ENCODE results near the gene BBLN. TPM values are rescaled to one million over a fixed set of nuclear protein-coding genes. Genes with fewer than 3 reads are reported as not detected.

BBLN gene
- total and polyA plus RNA-seq, 2 donors (not counting 1 experiment from before 2014, with no cell fraction given): 44.3 to 148 TPM

GRCh38 chr9:128203707-128204551 is 43.9 kb downstream of the BBLN start:
- CTCF ChIA-PET: interaction anchor here (0.7 to 1.1 kb wide), 2 partner anchors 15 to 47 kb away, joined by 3 to 4 read pairs; no protein-coding TSS in a partner anchor
- intact Hi-C loops (cut with micrococcal nuclease): loop anchor here (1.0 kb wide), 3 partner anchors 13 to 46 kb away; partner anchors contain the start of gene CIZ1
- Mint-ChIP-seq H3K4me3 (peak overlapping the region; percentile 32), H3K4me1 (peaks cover 9% of the 10 kb centered on the region), H3K9me3 (ENCODE audit: insufficient read depth) (no peaks in the 10 kb centered on the region), H3K27me3 (peaks cover 28% of the 10 kb centered on the region), H3K27ac (no peak overlapping the region)
- H3K27ac ChIP-seq (ENCODE audit: low read length in 2 of 2): no peak overlapping the region
- peaks cover 0 to 29% (median 8%) of the 10 kb centered on the region in 4 experiments for H3K27me3 ChIP-seq (replicated peaks in 1 of 4; ENCODE audit: control extremely low read depth in 1 of 4, control insufficient read depth in 3 of 4, insufficient read depth in 4 of 4, low read length in 3 of 4)
- no peaks in the 10 kb centered on the region for H3K36me3 ChIP-seq (replicated peaks in 1 of 2; ENCODE audit: control extremely low read depth in 1 of 2, control insufficient read depth in 1 of 2, extremely low read depth in 1 of 2, insufficient read depth in 2 of 2, low read length in 1 of 2)
- H3K4me1 ChIP-seq (ENCODE audit: control insufficient read depth in 2 of 2, insufficient read depth in 2 of 2, low read length in 2 of 2): peaks cover 12 to 16% of the 10 kb centered on the region in 2 donors
- peak overlapping the region; percentile 97 for H3K4me2 ChIP-seq (replicated peaks; ENCODE audit: low read depth, low read length, poor library complexity, severe bottlenecking)
- H3K79me2 ChIP-seq (ENCODE audit: control insufficient read depth, insufficient read depth, low read length): no peaks in the 10 kb centered on the region
- no peaks in the 10 kb centered on the region for H4K20me1 ChIP-seq (ENCODE audit: control insufficient read depth, insufficient read depth, low read length, poor library complexity, severe bottlenecking)
- peak overlapping the region in 4 of 5 experiments; percentile 42 to 64 (median 58) for H3K4me3 ChIP-seq (ENCODE audit: control extremely low read depth in 1 of 5, extremely low read depth in 1 of 5, insufficient read depth in 1 of 5, low read depth in 2 of 5, low read length in 4 of 5)
- no peaks in the 10 kb centered on the region for H3K9me3 ChIP-seq (ENCODE audit: control extremely low read depth in 1 of 3, control insufficient read depth in 2 of 3, insufficient read depth in 1 of 3, low read length in 2 of 3)
- H2AFZ ChIP-seq (ENCODE audit: insufficient read depth, low read depth, low read length, poor library complexity, severe bottlenecking): peak overlapping the region; percentile 79
- TF ChIP-seq CTCF (IDR thresholded peaks at IDR 0.05): no peak
- no peak for TF ChIP-seq EZH2 (IDR thresholded peaks at IDR 0.05; ENCODE audit: borderline replicate concordance, insufficient read depth, low read depth, low read length, poor library complexity, severe bottlenecking)
- peak; percentile 52 for DNase-seq
- POLR2A ChIA-PET: interaction anchor here (0.7 kb wide), 2 partner anchors 15 to 164 kb away, joined by 3 to 5 read pairs; no protein-coding TSS in a partner anchor
- ATAC-seq (ENCODE audit: low read depth): no peak
- peak overlapping the region; percentile 66 for H3K9ac ChIP-seq (ENCODE audit: low read length)
- WGBS (ENCODE audit: insufficient coverage): 0% methylated on average over 22 of the region's 67 CpGs

GRCh38 chr9:128204858-128205257 is 44.8 kb downstream of the BBLN start:
- ChIA-PET POLR2A (no interaction called here), CTCF (no interaction called here)
- H3K4me1 Mint-ChIP-seq: peaks cover 9% of the 10 kb centered on the region
- H3K27me3 ChIP-seq (replicated peaks in 1 of 4; ENCODE audit: control extremely low read depth in 1 of 4, control insufficient read depth in 3 of 4, insufficient read depth in 4 of 4, low read length in 3 of 4): peaks cover 0 to 29% (median 8%) of the 10 kb centered on the region in 4 experiments
- H2AFZ ChIP-seq (ENCODE audit: insufficient read depth, low read depth, low read length, poor library complexity, severe bottlenecking): no peak overlapping the region
- no peak overlapping the region for H3K4me3 ChIP-seq (ENCODE audit: control extremely low read depth in 1 of 5, extremely low read depth in 1 of 5, insufficient read depth in 1 of 5, low read depth in 2 of 5, low read length in 4 of 5)
- peak overlapping the region; percentile 32 for H3K4me3 Mint-ChIP-seq
- no peaks in the 10 kb centered on the region for H4K20me1 ChIP-seq (ENCODE audit: control insufficient read depth, insufficient read depth, low read length, poor library complexity, severe bottlenecking)
- H3K36me3 ChIP-seq (replicated peaks in 1 of 2; ENCODE audit: control extremely low read depth in 1 of 2, control insufficient read depth in 1 of 2, extremely low read depth in 1 of 2, insufficient read depth in 2 of 2, low read length in 1 of 2): no peaks in the 10 kb centered on the region
- no peak overlapping the region for H3K4me2 ChIP-seq (replicated peaks; ENCODE audit: low read depth, low read length, poor library complexity, severe bottlenecking)
- peaks cover 28% of the 10 kb centered on the region for H3K27me3 Mint-ChIP-seq
- intact Hi-C loops (cut with micrococcal nuclease): no loop called here
- no peak overlapping the region for H3K27ac Mint-ChIP-seq
- no peak for DNase-seq
- H3K9me3 Mint-ChIP-seq (ENCODE audit: insufficient read depth): no peaks in the 10 kb centered on the region
- peaks cover 12 to 16% of the 10 kb centered on the region in 2 donors for H3K4me1 ChIP-seq (ENCODE audit: control insufficient read depth in 2 of 2, insufficient read depth in 2 of 2, low read length in 2 of 2)
- TF ChIP-seq EZH2 (IDR thresholded peaks at IDR 0.05; ENCODE audit: borderline replicate concordance, insufficient read depth, low read depth, low read length, poor library complexity, severe bottlenecking) (no peak), CTCF (IDR thresholded peaks at IDR 0.05) (no peak)
- no peaks in the 10 kb centered on the region for H3K79me2 ChIP-seq (ENCODE audit: control insufficient read depth, insufficient read depth, low read length)
- H3K9ac ChIP-seq (ENCODE audit: low read length): no peak overlapping the region
- H3K9me3 ChIP-seq (ENCODE audit: control extremely low read depth in 1 of 3, control insufficient read depth in 2 of 3, insufficient read depth in 1 of 3, low read length in 2 of 3): no peaks in the 10 kb centered on the region
- no peak for ATAC-seq (ENCODE audit: low read depth)
- H3K27ac ChIP-seq (ENCODE audit: low read length in 2 of 2): no peak overlapping the region
- 91% methylated on average over 6 of the region's 7 CpGs for WGBS (ENCODE audit: insufficient coverage)

All from B cell (primary cell).